ENCODE measurements around the gene CHORDC1.
"Not testable (repeated sequence)": the region's sequence is repeated elsewhere in the genome, so short reads cannot be mapped to it uniquely, and the experiment has no call there.

The CHORDC1 gene

GRCh38 chr11:90222459-90223247 lies at the start of gene CHORDC1:
Gene CHORDC1 (minus strand): TSS chr11:90223049. CDS start chr11:90222954, 95 bp downstream.
- DNase-seq, result peak; percentile 45

GRCh38 chr11:90257158-90257525 lies 34.3 kb upstream of the CHORDC1 start:
- no peak for DNase-seq

- DNase-seq, result no peak
These were observed 33.7 kb upstream of the CHORDC1 start for GRCh38 chr11:90256404-90257157.

- no peak for DNase-seq
These were observed 31.2 kb upstream of the CHORDC1 start for GRCh38 chr11:90254065-90254464.

- DNase-seq, result no peak
These were observed 29.2 kb upstream of the CHORDC1 start for GRCh38 chr11:90252053-90252452.

GRCh38 chr11:90251599-90251998 lies 28.8 kb upstream of the CHORDC1 start:
- DNase-seq, result no peak

GRCh38 chr11:90250970-90251369 lies 28.1 kb upstream of the CHORDC1 start:
- DNase-seq, result no peak

- no peak for DNase-seq
These were observed 23.6 kb upstream of the CHORDC1 start for GRCh38 chr11:90246468-90246867.

- DNase-seq, result no peak
These were observed 20.7 kb upstream of the CHORDC1 start for GRCh38 chr11:90243534-90243933.

GRCh38 chr11:90242894-90243416 lies 20.1 kb upstream of the CHORDC1 start:
- DNase-seq, result no peak

- no peak for DNase-seq
These were observed 18.6 kb upstream of the CHORDC1 start for GRCh38 chr11:90241414-90241813.

- DNase-seq, result not testable (repeated sequence)
These were observed 17.3 kb upstream of the CHORDC1 start for GRCh38 chr11:90239967-90240636.

- no peak for DNase-seq
These were observed 14.2 kb upstream of the CHORDC1 start for GRCh38 chr11:90237004-90237403.

- DNase-seq, result no peak
These were observed 12.7 kb upstream of the CHORDC1 start for GRCh38 chr11:90235526-90235925.

GRCh38 chr11:90234977-90235376 lies 12.1 kb upstream of the CHORDC1 start:
- no peak for DNase-seq

- DNase-seq, result no peak
These were observed 6.9 kb upstream of the CHORDC1 start for GRCh38 chr11:90229791-90230190.

- no peak for DNase-seq
These were observed 5.2 kb upstream of the CHORDC1 start for GRCh38 chr11:90228056-90228455.

- no peak for DNase-seq
These were observed 368 bp upstream of the CHORDC1 start for GRCh38 chr11:90223248-90223585.

- DNase-seq, result no peak
These were observed 918 bp downstream of the CHORDC1 start for GRCh38 chr11:90221803-90222458.

- peak; percentile 29 for DNase-seq
These were observed 2.5 kb downstream of the CHORDC1 start for GRCh38 chr11:90220391-90220790.

- no peak for DNase-seq
These were observed 3.4 kb downstream of the CHORDC1 start for GRCh38 chr11:90219438-90219837.

- no peak for DNase-seq
These were observed 4.2 kb downstream of the CHORDC1 start for GRCh38 chr11:90218606-90219005.

- no peak for DNase-seq
These were observed 6.2 kb downstream of the CHORDC1 start for GRCh38 chr11:90216611-90217010.

Measured in SIG-M5 (cell line).